Measurements from ENCODE around the gene PDIA5.
A peak's percentile ranks its signal among the peaks of the same experiment; 100 is the strongest.

The PDIA5 gene

GRCh38 chr3:123042413-123042812 is 24.4 kb upstream of the PDIA5 start:
- DNase-seq (ENCODE audit: low read depth in 2 of 2): no peak

- DNase-seq (ENCODE audit: low read depth in 2 of 2): no peak
These were observed 21.7 kb upstream of the PDIA5 start for GRCh38 chr3:123044981-123045763.

GRCh38 chr3:123046262-123047061 is 20.4 kb upstream of the PDIA5 start:
- no peak for DNase-seq (ENCODE audit: low read depth in 2 of 2)

- no peak for DNase-seq (ENCODE audit: low read depth in 2 of 2)
These were observed 19.8 kb upstream of the PDIA5 start for GRCh38 chr3:123047062-123047319.

DNA sequence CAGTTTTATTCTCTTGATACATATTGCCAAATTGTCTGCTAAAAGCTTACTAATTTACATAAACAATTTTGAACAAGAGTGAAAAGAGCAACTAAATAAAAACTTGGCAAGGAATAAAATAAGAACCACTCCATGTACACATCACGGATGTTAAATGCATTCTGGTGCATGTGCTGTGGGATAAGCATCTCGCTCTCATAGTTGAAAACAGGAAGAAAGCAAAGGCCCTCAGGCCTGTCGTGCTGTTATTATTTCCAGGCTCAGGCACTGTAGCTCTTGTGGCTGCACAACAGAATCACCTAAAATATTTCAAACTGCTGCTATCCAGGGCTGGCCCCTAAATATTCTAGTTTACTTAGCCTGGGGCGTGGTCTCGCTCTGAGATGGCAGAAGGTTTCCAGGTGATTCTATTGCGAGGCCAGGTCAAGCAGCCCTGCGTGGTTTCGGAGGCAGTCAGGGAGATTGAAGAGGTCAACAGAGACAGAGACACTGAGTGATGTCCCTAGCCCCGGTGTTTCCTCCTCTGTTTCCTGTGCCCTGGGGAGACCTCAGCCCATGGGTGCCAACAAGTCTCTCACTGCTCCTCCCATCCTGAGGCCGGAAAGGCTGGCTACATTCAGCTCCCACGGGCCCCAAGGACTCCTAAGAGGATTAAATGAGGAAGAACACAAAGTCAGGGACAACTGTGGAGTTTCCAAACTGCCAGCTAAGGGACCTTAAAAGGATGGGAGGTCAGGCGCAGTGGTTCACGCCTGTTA is 18.2 kb upstream of the PDIA5 start:
- no peak for DNase-seq (ENCODE audit: low read depth in 2 of 2)

GRCh38 chr3:123050666-123051065 is 16.2 kb upstream of the PDIA5 start:
- no peak for DNase-seq (ENCODE audit: low read depth in 2 of 2)

DNA sequence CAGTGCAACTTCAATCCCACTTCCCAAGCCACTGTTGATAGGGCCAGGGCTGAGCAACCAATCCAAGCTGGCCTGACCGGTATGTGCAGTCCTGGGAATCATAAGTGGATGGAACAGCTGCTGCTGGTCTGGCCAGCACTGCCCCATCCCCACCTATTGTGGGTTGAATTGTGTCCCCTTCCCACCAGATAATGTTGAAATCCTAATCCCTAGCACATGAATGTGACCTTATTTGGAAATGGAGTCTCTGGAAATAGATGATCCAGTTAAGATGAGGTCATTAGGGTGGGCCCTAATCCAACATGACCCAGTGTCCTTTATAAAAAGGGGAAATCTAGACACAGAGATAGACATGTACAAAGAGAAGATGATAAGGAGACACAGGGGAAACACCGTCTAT is 13.7 kb upstream of the PDIA5 start:
- no peak for DNase-seq (ENCODE audit: low read depth in 2 of 2)

- DNase-seq (ENCODE audit: low read depth in 2 of 2): no peak
These were observed 12.6 kb upstream of the PDIA5 start for GRCh38 chr3:123054109-123054778.

GRCh38 chr3:123054931-123055330 is 11.9 kb upstream of the PDIA5 start:
- no peak for DNase-seq (ENCODE audit: low read depth in 2 of 2)

DNA sequence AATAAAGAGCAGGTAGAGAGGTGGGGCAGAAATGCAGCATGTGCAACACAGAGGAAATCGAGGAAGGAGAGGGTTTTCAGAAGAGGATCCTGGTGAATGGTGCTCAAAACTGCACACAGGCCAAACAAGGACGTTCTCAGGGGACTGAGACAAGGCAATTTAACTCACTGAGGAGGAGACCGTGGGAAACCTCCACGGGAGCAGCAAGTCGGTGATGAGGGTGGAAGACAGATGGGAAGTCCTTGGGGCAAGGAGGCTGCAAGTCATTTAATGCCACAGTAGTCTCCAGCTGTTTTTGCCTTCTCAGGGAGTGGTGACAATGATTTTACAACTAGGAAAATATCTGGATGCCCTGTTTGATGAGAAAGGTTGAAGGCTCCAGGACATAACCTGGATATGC is 11.5 kb upstream of the PDIA5 start:
- no peak for DNase-seq (ENCODE audit: low read depth in 2 of 2)

DNA sequence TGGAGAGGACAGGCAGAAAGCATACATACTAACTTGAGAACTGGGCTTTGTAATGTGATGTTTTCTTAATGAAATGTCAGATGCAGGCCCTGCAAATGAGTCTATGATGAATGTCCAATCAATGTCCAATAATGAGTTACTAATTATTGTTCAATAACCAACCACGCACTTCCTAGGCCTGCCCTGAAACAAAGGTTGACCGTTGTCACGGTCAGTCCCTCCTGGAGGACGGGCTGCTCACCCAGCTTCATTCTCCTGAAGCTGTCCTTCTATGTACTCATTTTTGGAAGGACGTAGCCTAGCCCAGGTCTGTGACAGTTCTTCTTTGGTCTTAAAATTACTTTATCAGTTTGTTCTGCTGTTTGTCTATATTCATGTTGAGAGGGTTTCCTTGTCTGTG is 8.3 kb upstream of the PDIA5 start:
- no peak for DNase-seq (ENCODE audit: low read depth in 2 of 2)

GRCh38 chr3:123060054-123060453 is 6.8 kb upstream of the PDIA5 start:
- DNase-seq (ENCODE audit: low read depth in 2 of 2): no peak

- DNase-seq (ENCODE audit: low read depth in 2 of 2): no peak
These were observed 5.0 kb upstream of the PDIA5 start for GRCh38 chr3:123061856-123062255.

- no peak for DNase-seq (ENCODE audit: low read depth in 2 of 2)
These were observed 3.8 kb upstream of the PDIA5 start for GRCh38 chr3:123063034-123063433.

DNA sequence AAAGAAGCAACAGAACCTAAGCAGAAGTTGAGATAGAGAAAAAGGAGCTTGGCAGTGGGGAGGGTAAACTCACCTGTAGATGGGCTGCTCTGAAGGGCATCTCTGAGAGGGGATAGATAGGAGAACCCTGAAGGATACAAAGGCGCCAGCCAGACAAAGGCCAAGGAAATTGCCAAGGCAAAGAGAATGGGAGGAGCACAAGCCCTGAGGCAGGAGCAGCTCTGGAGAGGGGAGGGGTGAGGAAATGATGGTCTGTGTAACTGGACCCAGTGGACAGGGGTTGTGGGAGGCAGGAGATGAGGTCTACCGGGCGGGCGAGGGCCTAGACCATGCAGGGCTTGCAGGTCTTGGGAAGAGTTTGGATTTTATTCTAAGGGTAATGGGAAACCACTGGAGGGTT is 2.3 kb upstream of the PDIA5 start:
- no peak for DNase-seq (ENCODE audit: low read depth in 2 of 2)

GRCh38 chr3:123064914-123065313 is 1.9 kb upstream of the PDIA5 start:
- no peak for DNase-seq (ENCODE audit: low read depth in 2 of 2)

DNA sequence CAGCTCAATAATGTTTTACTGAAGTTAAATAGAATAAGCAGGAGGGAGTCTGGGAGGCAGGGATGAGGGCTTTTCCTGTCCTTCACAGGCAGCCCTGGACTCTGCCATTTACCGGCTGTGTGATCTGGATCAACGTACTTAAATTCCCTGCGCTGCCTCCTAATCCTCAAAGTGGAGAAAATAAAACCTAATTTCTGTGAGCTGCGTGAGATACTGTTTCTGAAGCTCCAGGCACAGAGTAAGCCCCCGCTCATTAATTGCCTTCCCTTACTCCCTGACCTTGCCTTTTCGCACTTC is 278 bp upstream of the PDIA5 start:
- DNase-seq (ENCODE audit: low read depth in 2 of 2): no peak

DNA sequence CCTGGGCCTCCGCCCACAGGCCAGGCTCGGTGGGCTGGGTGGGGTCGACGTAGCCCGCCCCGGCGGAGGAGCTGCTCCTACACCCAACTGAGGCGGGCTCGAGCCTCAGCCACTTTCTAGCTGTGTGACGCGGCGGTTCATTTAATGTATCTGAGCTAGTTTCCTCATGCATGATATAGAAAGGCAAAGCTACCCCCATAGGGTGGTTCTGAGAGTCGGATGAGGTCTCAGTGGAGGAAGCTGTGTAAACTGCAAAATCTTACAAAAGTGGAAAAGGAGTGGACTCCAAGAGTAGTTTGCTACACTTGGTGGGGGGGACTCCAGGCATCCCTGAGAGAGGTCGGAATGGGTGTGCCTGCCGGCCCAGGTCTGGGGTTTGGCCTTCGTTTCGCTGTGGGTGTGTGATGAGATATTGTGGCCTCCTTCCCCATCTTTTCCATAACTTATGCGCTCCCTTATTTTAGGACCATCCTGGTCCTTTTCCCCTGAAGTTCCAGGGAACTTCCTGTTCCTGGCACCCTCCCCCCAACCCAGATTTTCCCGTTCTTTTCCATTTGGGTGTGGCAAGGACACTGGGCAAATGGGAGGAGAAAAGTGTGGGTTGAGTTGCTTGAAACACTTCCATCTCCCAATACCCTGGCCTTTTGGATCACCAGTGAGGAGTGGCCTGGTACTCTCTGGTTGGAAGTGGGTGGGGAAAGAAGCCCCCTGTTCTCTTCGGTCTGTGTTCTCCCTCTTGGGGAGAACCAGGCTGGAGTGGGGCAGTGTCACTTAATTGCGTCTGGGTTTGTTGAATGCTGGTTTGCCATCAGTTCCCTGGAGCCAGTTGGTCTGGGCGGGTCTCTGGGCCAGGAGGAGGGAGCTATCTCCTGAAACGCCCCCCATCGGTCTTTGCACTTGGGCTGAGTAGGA is 1.1 kb downstream of the PDIA5 start:
- peak; percentile 9 to 14 for DNase-seq (ENCODE audit: low read depth in 2 of 2)

DNA sequence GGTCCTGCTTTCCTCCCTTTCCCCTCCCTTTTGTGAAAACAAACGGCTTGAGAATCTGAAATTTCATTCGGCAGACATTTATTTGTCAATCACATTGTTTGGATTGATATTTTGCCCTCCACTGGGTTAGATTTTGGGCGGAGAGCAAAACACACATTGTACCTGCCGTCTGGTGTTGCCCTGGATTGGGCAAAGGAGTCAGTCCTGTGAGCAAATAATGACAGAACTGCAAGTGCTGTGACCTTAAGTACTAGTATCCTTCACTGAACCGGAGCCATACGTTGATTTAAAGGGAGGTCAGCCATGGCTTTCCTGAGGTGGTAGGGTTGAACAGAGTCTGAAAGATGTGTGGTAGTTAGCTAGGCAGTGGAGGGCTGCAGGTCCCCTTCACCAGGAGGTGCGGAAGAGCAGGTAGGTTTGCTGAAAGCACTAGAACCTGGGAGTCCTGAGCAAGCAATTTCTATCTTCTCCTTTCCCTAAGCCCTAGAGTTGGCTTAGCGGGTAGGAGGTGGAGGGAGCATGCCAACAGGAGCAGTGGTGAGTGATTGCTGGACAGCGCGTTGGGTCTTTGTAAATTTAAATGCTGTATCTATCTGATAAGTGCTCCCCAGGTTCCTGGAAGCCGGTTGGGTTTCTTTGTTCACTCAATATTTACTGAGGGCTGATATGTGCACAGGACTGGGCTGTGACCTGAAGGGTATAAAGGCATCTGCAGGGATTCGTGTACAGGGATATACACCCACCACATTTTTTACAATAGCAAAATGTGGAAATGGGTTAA is 2.0 kb downstream of the PDIA5 start:
- no peak for DNase-seq (ENCODE audit: low read depth in 2 of 2)

DNA sequence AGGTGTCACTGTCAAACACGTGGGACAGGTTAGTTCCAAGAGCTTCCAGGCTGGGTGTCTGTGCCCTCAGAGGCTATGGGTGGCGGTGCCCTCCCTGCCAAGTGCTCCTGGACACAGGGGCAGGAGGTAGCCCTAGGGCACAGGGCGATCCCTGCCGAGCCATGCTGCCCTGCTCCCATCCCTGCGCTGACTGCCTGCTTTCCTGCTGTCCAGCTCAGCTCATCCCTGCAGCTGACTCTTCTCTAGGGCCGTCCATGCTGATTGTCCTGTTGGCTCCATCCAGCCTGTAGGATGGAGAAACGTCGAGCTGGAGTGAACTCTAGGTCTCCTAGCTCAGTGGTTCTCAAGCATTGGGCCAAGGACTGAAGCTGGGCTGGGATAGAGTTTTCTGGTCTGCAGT is 3.7 kb downstream of the PDIA5 start:
- no peak for DNase-seq (ENCODE audit: low read depth in 2 of 2)

DNA sequence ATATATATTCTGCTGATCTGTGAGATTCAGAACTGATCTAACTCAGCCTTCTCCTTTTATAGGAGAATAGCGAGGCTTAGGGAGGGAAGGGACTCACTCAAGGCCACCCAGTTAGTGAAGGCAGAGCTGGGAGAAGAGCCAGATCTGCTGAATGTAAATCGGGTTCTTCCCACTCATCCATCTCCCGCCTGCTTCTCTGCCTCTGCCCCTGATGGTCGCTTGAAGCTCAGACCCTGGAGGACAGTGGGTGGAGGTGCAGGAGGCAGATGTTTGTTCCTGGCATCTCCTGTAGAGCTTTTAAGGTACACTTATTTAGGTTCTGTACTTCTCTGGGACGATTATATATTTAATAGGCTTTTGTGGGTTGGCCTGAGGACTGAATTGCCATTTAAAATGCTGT is 4.3 kb downstream of the PDIA5 start:
- no peak for DNase-seq (ENCODE audit: low read depth in 2 of 2)
